Measurements from ENCODE around the gene PMVK.

Gene PMVK

DNA sequence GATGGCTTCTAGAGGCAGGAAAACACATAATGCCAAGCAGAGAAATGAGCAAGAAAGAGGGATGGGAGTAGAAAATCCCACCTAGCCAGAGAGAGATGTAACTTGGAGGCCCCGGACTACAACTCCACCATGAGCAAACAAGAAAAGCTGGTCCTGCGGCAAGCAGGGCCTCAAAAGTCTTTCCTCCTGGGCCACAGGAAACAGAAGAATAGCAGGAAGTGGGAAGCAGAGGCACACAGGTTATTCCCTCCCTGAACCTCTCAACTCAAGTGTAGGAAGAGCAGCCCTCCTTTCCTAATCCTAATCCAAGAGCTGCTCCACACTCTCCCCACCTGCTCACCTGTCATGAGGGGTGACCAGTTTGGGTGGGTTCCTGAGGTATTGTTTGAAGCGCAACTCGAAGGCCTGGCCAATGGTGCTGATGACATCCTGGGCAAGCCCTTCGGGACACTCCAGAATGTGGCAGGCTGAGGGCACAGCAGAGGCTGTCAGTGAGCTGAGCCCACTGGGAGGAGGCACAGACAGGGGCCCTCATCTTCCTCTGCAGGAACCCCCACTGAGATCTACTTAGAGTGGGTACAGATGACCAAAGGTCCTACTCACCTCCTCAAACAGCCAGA, 30.9 kb upstream of the PMVK start:
- in situ Hi-C loops (cut with MboI; ENCODE audit: low sequenced_read_pairs), result no loop called here

DNA sequence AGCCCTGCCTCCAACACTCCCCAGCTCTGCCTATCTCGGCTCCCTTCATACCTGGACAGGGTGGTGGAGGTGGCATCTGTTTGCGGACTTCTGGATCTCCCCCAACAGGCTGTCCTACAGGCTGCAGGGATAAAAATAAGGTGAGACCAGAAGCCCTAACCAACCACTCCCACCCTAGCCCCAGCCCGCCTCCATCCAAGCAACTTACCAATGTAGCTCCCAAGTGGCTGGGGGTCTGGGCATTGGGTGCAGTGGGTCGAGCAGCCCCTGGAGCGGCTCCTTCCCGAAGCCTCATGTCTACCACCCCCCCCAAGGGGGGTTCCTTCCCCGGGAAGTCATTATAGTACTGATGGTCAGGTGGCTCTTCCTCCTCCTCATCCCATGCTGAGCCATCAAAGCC, 29.6 kb upstream of the PMVK start:
- in situ Hi-C loops (cut with MboI; ENCODE audit: low sequenced_read_pairs), result no loop called here

DNA sequence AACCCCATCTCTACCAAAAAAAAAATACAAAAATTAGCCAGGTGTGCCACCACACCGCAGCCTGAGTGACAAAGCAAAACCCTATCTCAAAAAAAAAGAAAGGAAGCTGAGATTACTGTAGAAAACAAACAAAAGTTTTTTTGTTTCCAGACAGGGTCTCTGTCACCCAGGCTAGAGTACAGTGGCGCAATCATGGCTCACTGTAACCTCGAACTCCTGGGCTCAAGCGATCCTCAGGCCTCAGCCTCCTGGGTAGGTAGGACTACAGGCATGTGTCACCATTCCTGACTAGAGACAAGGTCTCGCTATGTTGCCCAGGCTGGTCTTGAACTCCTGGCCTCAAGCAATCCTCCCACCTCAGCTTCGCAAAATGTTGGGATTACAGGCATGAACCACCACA, 27.8 kb upstream of the PMVK start:
- in situ Hi-C loops (cut with MboI; ENCODE audit: low sequenced_read_pairs), result no loop called here

DNA sequence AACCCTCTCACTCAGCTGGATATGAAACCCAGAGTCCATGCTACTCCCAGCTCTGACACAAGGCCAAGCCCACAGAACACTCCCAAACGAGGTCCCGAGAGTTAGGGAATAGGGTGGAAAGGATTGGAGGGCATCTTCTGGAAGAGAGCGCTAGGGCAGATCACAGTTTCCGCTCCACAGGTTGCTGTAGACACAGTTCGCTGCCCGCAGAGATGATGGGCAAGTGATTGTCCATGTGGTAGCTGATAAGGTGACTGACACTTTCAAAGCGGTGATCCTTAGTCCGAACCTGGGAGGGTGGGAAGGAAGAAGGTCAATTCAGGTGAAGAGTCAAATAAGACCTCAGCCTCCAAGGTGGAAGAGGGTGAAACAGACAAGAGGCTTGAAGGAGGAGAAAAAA, 27.1 kb upstream of the PMVK start:
- in situ Hi-C loops (cut with MboI; ENCODE audit: low sequenced_read_pairs), result no loop called here

DNA sequence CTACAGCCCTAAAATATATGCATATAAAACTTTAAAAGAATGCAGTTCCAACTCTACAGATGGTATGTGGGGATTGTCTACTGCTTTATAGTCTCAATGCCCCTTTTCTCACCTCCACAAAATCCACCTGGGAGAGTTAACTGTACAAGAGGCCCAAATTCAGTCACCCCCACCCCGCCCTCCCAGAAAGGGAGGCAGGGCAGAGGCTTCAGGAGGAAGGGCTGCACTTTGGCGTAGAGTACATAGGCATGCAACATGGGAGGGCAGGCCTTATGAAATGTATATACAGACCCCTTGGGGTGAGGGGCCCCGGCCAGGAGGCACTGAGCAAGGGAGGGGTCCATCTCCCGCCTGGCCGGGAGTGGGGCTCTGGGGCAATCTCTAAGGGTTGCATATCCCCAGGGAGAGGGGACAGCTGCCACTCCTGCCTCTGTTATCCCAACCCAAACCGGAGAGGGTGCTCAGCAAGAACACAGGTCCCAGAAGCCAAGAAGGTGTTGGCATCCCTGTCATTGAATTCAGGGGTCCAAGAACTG, 26.3 kb upstream of the PMVK start:
- in situ Hi-C loops (cut with MboI; ENCODE audit: low sequenced_read_pairs), result no loop called here

DNA sequence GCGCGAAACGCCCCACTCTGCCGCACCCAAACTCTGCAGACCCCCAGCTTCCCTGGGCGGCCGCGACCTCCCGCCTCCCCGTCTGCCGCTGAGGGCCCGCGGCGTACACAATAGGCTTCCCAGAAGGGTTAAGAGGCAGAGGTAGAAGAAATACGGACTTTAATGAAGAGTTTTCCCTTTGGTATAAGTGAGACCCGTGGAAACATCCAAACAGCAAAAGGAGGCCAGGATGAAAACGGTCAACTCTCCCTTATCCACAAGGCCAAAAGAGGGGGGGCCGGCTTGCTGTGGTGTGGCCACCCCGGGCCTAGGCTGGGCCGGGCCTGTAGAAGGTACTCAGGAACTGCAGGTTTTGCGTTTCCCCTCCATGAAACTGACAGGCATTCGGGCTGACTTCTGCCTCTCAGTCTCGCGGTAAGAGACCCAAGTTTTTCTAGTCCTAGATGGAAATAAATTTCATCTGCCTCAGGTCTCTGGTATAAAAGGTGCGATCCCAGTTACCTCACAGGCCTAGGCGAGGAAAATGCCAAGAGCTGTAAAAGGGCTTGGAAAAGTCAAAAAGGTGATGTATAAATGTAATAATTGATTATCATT, 25.7 kb upstream of the PMVK start:
- in situ Hi-C loops (cut with MboI; ENCODE audit: low sequenced_read_pairs), result no loop called here

DNA sequence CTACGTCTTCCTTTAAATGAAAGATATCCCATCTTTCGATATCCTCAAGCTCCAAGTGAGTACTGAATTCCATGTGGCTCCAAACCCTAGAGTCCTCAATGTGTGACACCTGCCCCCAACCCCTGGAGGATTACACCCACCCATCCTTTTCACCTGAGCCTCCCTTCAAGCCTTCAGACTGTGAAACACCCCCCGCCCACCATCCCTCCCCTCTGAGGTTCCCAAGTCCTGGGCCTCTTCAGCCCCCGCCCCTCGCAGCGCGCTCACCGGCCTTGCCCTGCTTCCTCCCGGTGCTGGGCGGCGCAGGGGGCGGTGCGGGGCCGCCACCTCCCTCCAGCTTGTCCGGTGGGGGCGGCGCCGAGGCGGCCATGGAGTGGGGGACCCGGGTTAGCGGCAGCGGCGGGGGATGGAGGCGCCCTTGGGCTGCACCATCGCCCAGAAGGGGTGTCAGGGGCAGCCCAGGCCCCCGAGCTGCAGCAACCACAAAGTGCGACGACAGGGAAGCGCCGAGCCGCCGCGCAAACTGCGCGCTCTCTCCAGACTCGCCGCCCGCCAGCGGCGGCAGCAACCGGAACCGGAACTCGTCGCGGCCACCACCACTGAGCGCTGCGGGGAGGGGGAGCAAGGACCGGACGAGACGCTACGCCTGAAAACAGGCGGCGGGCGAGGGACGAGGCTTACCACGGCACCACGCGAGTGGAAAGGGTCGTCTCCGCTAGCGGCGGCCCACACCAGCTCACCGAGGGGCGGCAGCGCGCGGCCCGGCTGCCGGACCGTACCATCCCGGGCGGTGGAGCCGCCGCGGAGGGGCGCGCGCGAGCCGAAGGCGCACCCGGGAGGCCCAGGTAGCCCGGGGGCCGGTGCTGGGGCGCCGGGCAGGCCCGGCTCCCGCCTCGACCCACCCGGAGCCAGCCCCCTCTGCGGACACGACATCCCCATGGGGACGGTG, 25.0 kb upstream of the PMVK start, which contains the start of gene PYGO2:
Gene PYGO2, minus strand, starts transcription at position 576 of the 949 bp plus-strand sequence. Its CDS starts 206 bp downstream, at position 370.
- in situ Hi-C loops (cut with MboI; ENCODE audit: low sequenced_read_pairs), result no loop called here

DNA sequence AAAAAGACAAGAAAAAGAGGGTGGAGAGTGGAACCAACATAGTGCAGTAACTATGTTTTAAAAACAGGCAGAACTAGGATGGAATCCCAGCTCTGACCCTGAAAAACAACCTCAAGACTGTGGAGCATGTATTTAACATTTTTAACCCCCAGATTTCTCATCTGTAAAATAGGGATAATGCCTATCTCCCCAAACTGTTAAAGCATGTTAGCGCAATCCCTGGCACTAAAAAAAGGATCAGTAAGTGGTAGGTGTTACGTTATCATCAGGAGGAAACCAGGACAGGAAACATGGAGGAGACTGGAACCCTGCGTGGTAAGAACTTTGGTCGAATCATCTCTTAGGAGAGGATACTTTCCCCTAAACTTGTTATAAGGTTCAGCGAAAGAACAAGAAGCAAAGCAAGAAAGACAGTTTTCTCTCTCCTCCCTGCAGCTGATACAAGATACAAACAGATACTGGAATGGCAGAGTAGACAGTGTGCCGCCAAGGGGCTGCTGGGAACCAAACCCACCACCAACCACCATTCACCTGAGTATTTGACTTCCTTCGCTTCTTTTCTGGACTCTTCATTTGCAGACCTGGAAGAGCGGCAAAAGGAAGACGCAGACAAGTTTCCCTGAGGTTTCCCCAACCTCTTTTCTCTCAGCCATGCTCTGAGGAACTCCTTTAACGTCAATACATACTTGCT, 24.1 kb upstream of the PMVK start:
- in situ Hi-C loops (cut with MboI; ENCODE audit: low sequenced_read_pairs), result no loop called here

DNA sequence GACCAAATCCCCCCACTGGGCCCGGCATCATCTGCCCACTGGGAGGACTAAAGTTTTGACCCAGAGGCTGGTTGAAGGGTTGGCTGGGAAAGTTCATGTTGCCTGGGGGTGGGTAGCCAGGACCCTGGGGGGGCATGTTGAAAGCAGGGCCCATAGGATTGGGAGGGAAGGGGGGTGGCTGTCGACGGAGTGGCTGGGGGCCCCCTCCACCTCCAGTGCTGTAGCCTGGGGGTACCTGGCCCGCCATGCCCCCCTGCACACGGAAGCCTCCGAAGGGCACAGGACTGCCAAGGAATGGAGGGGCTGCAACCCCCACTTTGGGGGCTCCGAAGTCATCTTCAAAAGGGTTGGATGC, 22.9 kb upstream of the PMVK start:
- in situ Hi-C loops (cut with MboI; ENCODE audit: low sequenced_read_pairs), result no loop called here

DNA sequence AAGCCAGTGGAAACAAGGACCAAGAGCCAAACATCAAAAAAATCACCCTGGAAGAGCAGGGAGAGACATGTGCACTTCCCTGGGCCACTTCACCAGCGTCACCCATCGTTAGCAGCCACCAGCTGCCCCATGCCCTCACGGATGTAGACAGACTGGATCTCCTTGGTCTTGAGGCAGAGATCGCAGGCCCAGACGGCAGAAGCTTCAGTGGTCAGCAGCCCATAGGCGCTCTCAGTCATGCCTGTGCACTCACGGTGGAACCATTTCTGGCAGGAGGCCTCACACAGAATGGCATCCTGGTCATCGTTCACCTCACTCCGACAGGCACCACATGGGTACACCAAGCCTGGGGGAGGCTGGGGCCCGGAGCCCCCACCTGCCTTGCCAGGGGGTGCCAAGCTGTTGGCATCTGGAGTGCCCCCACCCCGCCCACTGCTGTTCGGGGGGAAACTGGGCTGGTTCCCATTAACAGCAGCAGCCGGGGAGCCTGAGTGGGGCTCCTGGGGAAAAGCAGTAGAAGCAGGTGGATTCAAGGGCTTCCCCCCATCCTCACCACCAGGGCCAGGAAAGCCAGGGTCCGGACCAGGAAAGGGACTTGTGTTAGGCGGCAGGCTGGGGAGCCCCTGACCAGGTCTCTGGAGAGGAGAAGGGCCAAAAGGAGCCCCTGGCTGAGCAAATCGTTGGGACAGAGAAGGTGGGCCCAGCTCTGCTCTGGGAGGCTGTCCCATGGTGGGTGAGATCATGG, 22.3 kb upstream of the PMVK start:
- in situ Hi-C loops (cut with MboI; ENCODE audit: low sequenced_read_pairs), result no loop called here

DNA sequence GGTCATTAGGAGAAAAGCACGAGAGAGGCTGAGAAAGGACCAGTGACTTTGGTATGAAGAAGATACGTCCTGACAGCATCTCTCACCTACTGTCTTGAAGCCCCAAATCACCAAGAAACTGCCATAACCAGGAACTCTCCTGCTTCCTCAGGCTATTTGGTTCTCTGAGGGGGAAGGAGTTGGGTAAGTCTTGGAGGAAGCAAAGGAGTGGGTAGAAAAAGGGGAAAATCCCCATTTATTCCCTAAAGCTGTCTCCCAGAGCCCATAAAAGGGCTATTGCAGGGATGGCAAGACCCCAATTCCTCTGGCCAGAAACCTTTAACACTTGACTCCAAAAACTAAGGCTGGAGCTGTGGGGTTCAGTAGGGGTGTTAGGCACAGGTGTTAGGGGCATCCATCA, 21.5 kb upstream of the PMVK start:
- in situ Hi-C loops (cut with MboI; ENCODE audit: low sequenced_read_pairs), result no loop called here

DNA sequence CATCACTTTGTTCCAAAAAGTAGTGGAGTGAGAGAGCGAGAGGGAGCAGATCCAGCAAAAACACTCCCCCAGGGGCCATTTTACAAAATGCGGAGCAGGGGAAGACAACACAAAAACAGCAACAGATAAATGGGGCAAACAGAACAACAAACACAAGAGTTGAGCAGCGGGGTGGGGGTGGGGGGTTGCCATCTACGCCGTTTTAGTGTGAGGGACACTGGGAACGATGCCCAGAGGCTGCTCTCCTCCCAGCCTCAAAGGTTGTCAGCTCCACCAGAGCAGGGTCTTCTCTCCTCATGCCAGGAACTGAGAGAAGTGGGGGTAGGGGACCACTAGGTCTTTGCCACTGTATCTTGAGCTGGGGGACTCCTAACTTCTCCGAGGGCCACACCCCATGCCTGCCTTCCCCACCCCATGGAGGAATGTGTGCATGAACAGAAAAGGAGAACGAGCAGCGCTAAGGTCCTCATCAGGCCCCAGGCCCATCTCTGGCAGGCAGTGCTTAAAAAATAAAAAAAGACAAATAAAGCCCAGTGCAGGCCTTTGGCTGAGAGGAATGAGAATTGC, 20.7 kb upstream of the PMVK start:
- in situ Hi-C loops (cut with MboI; ENCODE audit: low sequenced_read_pairs), result no loop called here

DNA sequence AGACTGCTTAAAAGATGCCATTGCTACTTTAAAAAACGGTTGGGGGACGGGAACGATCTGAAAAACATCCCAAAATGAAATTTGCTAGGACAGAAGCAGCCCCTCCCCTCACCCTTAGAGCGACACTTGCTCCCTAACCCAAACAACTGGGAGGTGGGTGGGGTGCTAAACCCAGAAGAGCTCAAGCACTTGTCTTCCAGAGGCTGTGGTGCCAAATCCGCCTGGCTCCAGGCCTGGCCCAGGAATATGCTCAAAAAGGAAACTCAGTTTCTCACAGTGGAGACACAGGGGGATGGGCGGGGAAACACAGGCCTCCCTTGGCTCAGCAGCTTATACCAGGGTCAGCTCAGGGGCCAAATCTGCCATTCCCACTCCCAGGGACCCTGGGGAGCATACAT, 20.0 kb upstream of the PMVK start:
- in situ Hi-C loops (cut with MboI; ENCODE audit: low sequenced_read_pairs), result no loop called here

DNA sequence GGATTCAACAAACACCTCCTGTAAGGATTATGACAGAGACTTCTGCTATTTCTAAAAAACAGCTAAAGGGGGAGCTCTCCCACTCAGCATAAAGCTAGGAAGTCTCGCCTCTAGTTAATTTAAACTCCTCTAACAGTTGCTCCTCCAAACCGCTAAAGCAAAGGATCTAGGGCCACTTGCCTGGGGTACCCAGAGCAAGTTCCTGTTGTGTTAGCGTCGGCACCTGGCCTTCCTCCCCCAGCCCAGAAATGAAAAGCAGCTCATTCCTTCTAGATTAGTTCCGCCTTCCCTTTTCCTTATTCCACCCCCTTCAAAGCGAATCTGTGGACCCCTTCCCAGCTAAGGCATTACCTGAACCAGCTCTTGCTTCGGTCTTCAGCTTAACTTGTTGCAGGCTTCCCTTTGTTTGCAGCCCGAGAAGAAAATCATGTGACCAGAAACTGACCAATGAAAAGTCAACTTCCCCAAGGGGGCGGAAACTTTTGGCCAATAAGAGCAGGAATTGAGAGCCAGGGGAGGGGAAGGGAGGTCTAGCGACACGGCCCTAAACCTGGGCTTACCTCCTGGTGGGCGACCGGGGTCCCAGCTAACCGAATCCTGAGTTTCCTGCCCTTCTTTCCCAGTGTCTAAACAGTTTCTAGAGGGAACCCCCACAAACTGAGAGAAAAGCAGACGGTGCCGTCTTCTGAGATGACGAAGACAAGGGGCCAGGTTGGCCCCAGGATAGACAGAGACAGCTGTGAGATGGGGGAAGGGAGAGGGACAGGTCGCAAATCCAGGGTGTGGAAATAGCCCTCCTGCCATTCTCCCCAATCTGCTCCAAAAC, 19.4 kb upstream of the PMVK start, which contains the start of gene PBXIP1:
Gene PBXIP1, minus strand, starts transcription at position 382 of the 826 bp plus-strand sequence. CDS start 2,378 bp downstream, outside the sequence.
- in situ Hi-C loops (cut with MboI; ENCODE audit: low sequenced_read_pairs), result no loop called here

DNA sequence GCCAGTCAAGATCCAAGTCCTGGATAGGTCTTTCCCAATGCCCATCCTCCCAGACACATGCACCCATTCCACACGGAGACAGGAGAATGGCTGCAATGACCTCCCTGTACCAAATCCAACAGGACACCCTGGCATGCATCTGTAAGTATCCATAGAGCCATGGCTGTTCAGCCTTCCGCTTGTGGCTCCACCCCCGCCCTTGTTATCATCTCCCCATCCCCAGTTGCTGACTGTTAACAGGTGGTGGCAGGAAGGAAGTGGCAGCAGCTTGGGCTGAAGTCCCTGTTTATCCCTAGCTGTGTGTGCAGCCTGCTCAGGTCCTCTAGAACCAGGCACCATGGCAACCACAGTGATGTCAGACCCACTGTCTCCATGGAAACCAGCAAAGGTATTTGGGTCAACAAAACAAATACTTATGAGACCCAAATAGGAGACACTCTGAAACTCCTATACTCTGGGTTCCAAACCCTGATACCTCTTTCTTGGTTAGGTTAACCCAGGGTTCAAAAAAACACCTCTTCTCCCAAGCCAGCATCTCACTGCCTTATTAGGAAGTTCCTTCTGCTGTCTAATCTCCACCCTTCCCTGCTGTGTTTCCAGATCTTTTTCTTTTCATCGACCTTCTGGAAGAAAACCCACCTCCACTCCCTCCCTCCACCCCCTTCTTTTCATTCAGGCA, 18.7 kb upstream of the PMVK start:
- in situ Hi-C loops (cut with MboI; ENCODE audit: low sequenced_read_pairs), result no loop called here

DNA sequence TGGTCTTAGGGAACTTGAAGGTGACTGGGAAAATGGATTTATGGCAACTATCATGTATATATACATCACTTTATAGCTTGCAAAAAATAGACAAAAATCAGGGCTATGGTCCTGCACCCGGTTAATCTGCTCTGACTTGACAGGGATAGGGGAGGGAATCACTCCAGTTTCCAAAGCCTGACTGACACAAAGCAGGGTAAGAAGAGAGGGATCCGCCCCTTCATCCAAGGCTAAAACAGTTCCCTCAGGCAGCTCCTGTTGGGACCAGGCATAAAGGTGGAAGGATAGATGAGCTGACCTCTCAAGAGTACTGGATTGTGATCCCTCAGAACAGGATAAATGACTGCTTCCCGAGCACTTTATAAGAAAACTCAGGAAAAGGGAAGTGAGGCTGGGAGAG, 18.0 kb upstream of the PMVK start:
- in situ Hi-C loops (cut with MboI; ENCODE audit: low sequenced_read_pairs), result no loop called here

DNA sequence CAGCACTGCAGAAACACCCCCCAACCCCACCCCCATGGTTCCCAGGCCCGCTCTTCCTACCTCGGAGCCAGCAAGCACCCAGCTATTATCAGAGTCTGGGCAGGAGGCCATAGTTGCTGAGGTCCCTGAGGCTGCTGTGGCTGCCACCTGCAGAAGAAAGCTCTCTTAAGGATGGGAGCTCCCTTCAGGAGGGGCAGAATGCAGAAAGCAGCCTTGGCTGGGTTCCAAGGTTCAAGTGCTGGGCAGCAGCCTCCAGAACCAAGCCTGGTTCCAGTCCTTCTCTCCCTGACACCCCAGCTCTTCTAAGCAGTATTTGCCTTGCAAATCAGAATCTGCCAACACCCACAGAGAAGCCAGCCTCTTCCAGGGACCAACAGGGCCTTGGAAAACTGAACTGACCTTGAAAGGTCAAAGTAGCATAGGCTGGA, 17.1 kb upstream of the PMVK start:
- in situ Hi-C loops (cut with MboI; ENCODE audit: low sequenced_read_pairs), result no loop called here

DNA sequence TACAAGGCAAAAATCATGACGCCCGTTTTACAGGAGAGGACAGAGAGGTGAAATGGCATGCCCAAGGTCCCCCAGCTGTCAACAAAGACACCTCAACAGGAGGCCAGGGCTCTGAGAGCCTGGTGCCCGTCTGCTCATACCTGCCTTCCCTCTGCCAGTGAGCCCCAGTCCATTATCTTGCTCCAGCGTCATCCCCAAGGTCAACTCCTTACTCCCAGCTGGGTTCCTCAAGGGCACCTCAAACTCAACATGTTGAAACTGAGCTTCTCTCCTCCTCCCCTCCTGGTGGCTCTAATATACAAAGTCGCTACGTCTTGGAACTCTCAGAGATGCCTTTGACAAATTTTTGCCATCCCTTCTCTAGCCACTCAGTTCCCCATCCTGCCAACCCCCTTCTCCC, 16.1 kb upstream of the PMVK start:
- in situ Hi-C loops (cut with MboI; ENCODE audit: low sequenced_read_pairs), result no loop called here
